H1 (cell line): ENCODE measurements around the gene GSAP. TPM values are rescaled to one million over a fixed set of nuclear protein-coding genes. Genes with fewer than 3 reads are reported as not detected.

Experiments used
- CTCF ChIA-PET: fragments of 300-600 bp; sonication (Branson Sonifier 250); formaldehyde crosslinking; loops from one replicate; lab custom pipeline; 2021; ENCODE audit not compliant: partially characterized antibody; lab: Charles Lee
- POLR2A ChIA-PET: fragments of 300-600 bp; sonication (Branson Sonifier 250); formaldehyde crosslinking; loops from one replicate; lab custom pipeline; 2021; ENCODE audit warnings: inconsistent platforms; ENCODE audit not compliant: partially characterized antibody; lab: Charles Lee
- DNase-seq, 2 experiments: peaks; one replicate each; pipeline versions ENCODE4 v3.0.0 to v3.0.0-alpha.2; 2010 to 2022; ENCODE audit warnings: low spot score in 2 of 2, low read depth in 1 of 2, mixed read lengths in 1 of 2
- FAIRE-seq: peaks from 2 replicates; lab custom pipeline; 2011; peaks lifted over from hg19 to GRCh38; lab: Jason Lieb, UNC
- H2AFZ ChIP-seq: 2 replicates; pipeline ENCODE4 v1.8.1; 2012; ENCODE audit warnings: low read length, inconsistent platforms
- H2AK5ac ChIP-seq: 2 replicates; pipeline ENCODE4 v1.6.1; 2013; ENCODE audit warnings: low read depth, low read length
- H2BK120ac ChIP-seq: replicated peaks from 2 replicates; pipeline ENCODE3; 2013; ENCODE audit warnings: low read depth, low read length, inconsistent platforms
- H2BK12ac ChIP-seq: 2 replicates; pipeline ENCODE4 v1.6.1; 2013; ENCODE audit warnings: low read depth, low read length
- H2BK15ac ChIP-seq: 2 replicates; pipeline ENCODE4 v1.6.1; 2013; ENCODE audit warnings: low read length
- H2BK20ac ChIP-seq: 2 replicates; pipeline ENCODE4 v1.6.1; 2013; ENCODE audit warnings: low read length
- H2BK5ac ChIP-seq: 2 replicates; pipeline ENCODE4 v1.6.1; 2013; ENCODE audit warnings: low read depth, low read length
- H3K14ac ChIP-seq: 2 replicates; pipeline ENCODE4 v1.6.1; 2013; ENCODE audit warnings: inconsistent platforms; ENCODE audit not compliant: insufficient read length
- H3K18ac ChIP-seq: 2 replicates; pipeline ENCODE4 v1.6.1; 2013; ENCODE audit warnings: low read length; ENCODE audit errors: extremely low read depth
- H3K23ac ChIP-seq: 2 replicates; pipeline ENCODE4 v1.6.1; 2013; ENCODE audit warnings: inconsistent platforms; ENCODE audit not compliant: insufficient read length
- H3K23me2 ChIP-seq: 2 replicates; pipeline ENCODE4 v1.6.1; 2013; ENCODE audit warnings: low read depth, low read length
- H3K27ac ChIP-seq: 2 replicates; pipeline ENCODE4 v1.6.1; 2011; ENCODE audit warnings: low read depth, low read length, inconsistent platforms
- H3K27me3 ChIP-seq, 4 experiments: replicated peaks in 1 of 4; 1 replicate in 1 of 4; 2 replicates in 3 of 4; pipeline versions ENCODE4 v1.6.1 to v1.8.1; 2011 to 2013; ENCODE audit warnings: low read length in 3 of 4, mild to moderate bottlenecking in 3 of 4, inconsistent platforms in 2 of 4, mixed read lengths in 2 of 4, moderate library complexity in 1 of 4; ENCODE audit not compliant: control insufficient read depth in 3 of 4, insufficient read depth in 3 of 4; ENCODE audit errors: extremely low read depth in 1 of 4
- H3K36me3 ChIP-seq, 4 experiments: 2 replicates each; pipeline versions ENCODE4 v1.6.1 to v1.8.1; 2011 to 2013; ENCODE audit warnings: mild to moderate bottlenecking in 4 of 4, low read length in 3 of 4, moderate library complexity in 2 of 4, control low read depth in 1 of 4, inconsistent platforms in 1 of 4; ENCODE audit not compliant: insufficient read depth in 4 of 4, control insufficient read depth in 2 of 4
- H3K4ac ChIP-seq: replicated peaks from 2 replicates; pipeline ENCODE3; 2013; ENCODE audit warnings: low read length, low read depth, mixed read lengths, inconsistent platforms; ENCODE audit not compliant: insufficient read length
- H3K4me1 ChIP-seq, 4 experiments: replicated peaks in 1 of 4; 1 replicate in 1 of 4; 2 replicates in 3 of 4; pipeline versions ENCODE4 v1.6.1 to v1.8.1; 2011 to 2013; ENCODE audit warnings: low read length in 3 of 4, inconsistent platforms in 2 of 4, mixed read lengths in 1 of 4; ENCODE audit not compliant: insufficient read depth in 4 of 4, control insufficient read depth in 3 of 4
- H3K4me2 ChIP-seq, 2 experiments: 2 replicates each; pipeline versions ENCODE4 v1.6.1 to v1.8.1; 2011 to 2013; ENCODE audit warnings: low read depth in 2 of 2, low read length in 2 of 2, control low read depth in 1 of 2, inconsistent platforms in 1 of 2, mild to moderate bottlenecking in 1 of 2; ENCODE audit not compliant: insufficient read depth in 1 of 2
- H3K4me3 ChIP-seq, 4 experiments: fragments of 200-600, 300-600 bp in 1 of 4; sonication (generic), shearing (Covaris generic), sonication (Bioruptor Twin) in 1 of 4; 2 replicates each; pipeline versions ENCODE4 v1.5.1 to v1.8.1; 2011 to 2016; ENCODE audit warnings: low read length in 4 of 4, low read depth in 3 of 4, control low read depth in 2 of 4, inconsistent platforms in 2 of 4, mild to moderate bottlenecking in 2 of 4, mixed read lengths in 1 of 4, moderate library complexity in 1 of 4; ENCODE audit not compliant: insufficient read depth in 2 of 4; ENCODE audit errors: extremely low read depth in 1 of 4
- H3K56ac ChIP-seq: replicated peaks from 2 replicates; pipeline ENCODE3; 2013; ENCODE audit warnings: low read depth, mild to moderate bottlenecking, mixed read lengths, low read length, inconsistent platforms; ENCODE audit not compliant: insufficient read length
- H3K79me1 ChIP-seq: 2 replicates; pipeline ENCODE4 v1.6.1; 2013; ENCODE audit warnings: low read depth, low read length, control low read depth
- H3K79me2 ChIP-seq, 2 experiments: 2 replicates each; pipeline versions ENCODE4 v1.6.1 to v1.8.1; 2012 to 2013; ENCODE audit warnings: low read length in 2 of 2, mild to moderate bottlenecking in 2 of 2, inconsistent platforms in 1 of 2; ENCODE audit not compliant: insufficient read depth in 2 of 2, control insufficient read depth in 1 of 2
- H3K9ac ChIP-seq, 4 experiments: replicated peaks in 1 of 4; 1 replicate in 1 of 4; 2 replicates in 3 of 4; pipeline versions ENCODE4 v1.6.1 to v1.8.1; 2011 to 2013; ENCODE audit warnings: low read depth in 3 of 4, low read length in 3 of 4, control low read depth in 2 of 4, mild to moderate bottlenecking in 2 of 4, moderate library complexity in 2 of 4, inconsistent platforms in 1 of 4; ENCODE audit errors: extremely low read depth in 1 of 4
- H3K9me3 ChIP-seq, 2 experiments: 2 replicates each; pipeline versions ENCODE4 v1.6.1 to v1.8.1; 2012 to 2013; ENCODE audit warnings: mild to moderate bottlenecking in 2 of 2, moderate library complexity in 2 of 2, control low read depth in 1 of 2, inconsistent platforms in 1 of 2, low read depth in 1 of 2, low read length in 1 of 2, mixed read lengths in 1 of 2; ENCODE audit not compliant: insufficient read depth in 2 of 2
- H4K20me1 ChIP-seq, 2 experiments: replicated peaks in 1 of 2; 2 replicates each; pipeline versions ENCODE3 to v1.8.1; 2011 to 2013; ENCODE audit warnings: inconsistent platforms in 2 of 2, low read length in 2 of 2, mild to moderate bottlenecking in 1 of 2; ENCODE audit not compliant: insufficient read depth in 2 of 2, control insufficient read depth in 1 of 2
- H4K5ac ChIP-seq: 2 replicates; pipeline ENCODE4 v1.6.1; 2013; ENCODE audit warnings: low read length, low read depth, mixed read lengths, inconsistent platforms; ENCODE audit not compliant: insufficient read length
- H4K8ac ChIP-seq: 2 replicates; pipeline ENCODE4 v1.8.0; 2013; ENCODE audit warnings: mild to moderate bottlenecking, moderate library complexity, low read length, inconsistent platforms; ENCODE audit not compliant: insufficient read depth; ENCODE audit errors: extremely low read depth
- H4K91ac ChIP-seq: replicated peaks from 2 replicates; pipeline ENCODE3; 2013; ENCODE audit warnings: low read length, mixed read lengths, inconsistent platforms; ENCODE audit not compliant: insufficient read length
- JUND ChIP-seq: IDR thresholded peaks from 2 replicates; pipeline ENCODE4 v1.6.1; 2011; ENCODE audit warnings: mild to moderate bottlenecking, improper control_type of control experiment, low read length
- SP4 ChIP-seq: IDR thresholded peaks from 2 replicates; pipeline ENCODE4 v1.6.1; 2012; ENCODE audit warnings: low read length, inconsistent platforms
- WGBS, 2 experiments: shearing (Covaris generic) in 1 of 2; methylation state at CpG; one replicate each; pipeline versions ENCODE4 v1.1.6 to v1.1.7; 2013 to 2015; ENCODE audit warnings: low lambda C conversion rate in 2 of 2, mixed read lengths in 2 of 2, inconsistent platforms in 1 of 2, low coverage in 1 of 2, missing lambda C conversion rate in 1 of 2; ENCODE audit not compliant: insufficient replicate concordance in 2 of 2, insufficient coverage in 1 of 2, insufficient read length in 1 of 2; ENCODE audit errors: extremely low coverage in 1 of 2, missing lambda C conversion rate in 1 of 2; 5-methylcytosine and 5-hydroxymethylcytosine counted together
- polyA plus RNA-seq, 7 experiments: library from polyadenylated mRNA; depleted of rRNA in 3 of 7; stranded (reverse) in 5 of 7; unstranded in 2 of 7; fragments of >200 nt in 5 of 7; fragments of 200-250 nt in 2 of 7; gene quantifications; 1 replicate in 5 of 7; 2 replicates in 1 of 7; 4 replicates in 1 of 7; pipeline versions ENCODE4 v1.2.1 to v1.2.3, GENCODE V29; 2011 to 2013; ENCODE audit warnings: missing spikeins in 2 of 7, mixed read lengths in 2 of 7
- total RNA-seq: library from RNA; stranded (reverse); fragmentation: NEBNext Ultra II Directional; extraction: Animal tissue kit (Norgen Biotek cat#: 25700); gene quantifications from 2 replicates; pipeline ENCODE4 v1.2.1, GENCODE V29; 2021

GSAP gene
- total and polyA plus RNA-seq, 2 of the 8 experiments (the other 6 are each of a cell fraction or from before 2014, with no cell fraction given): 0.93 to 2.1 TPM

DNA sequence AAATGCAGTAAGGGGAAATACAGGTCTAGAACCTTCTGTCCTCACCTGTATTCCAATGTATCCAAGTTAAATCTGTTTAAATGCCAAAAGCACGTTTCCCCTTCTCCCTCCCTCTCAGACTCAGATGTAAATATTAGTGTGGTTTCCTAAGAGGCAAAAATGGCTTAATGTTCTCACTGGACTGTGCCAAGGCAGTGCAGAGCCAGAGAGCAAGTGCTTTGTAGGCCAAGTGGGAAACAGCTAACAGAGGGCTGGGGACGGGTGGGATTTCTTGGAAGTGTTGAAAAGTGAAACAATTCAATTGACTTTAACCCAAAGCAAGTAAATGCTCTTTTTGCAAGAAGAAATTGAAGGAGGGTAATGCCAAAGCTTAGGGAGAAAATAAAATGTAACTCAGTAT lies 103.1 kb downstream of the GSAP start:
- 83% methylated on average over 2 of the region's 2 CpGs; no CpG with 5 or more reads in 1 of the 2 experiments for WGBS, 2 experiments
- Histone ChIP-seq H3K4me1 (peaks cover 0 to 7% (median 0%) of the 10 kb centered on the region in 4 experiments; a peak in 3 of 7 replicates), H3K9ac (no peak overlapping the region), H3K4me2 (no peak overlapping the region), H3K4ac (no peak overlapping the region), H3K27ac (no peak overlapping the region), H2BK12ac (no peak overlapping the region), H2BK20ac (no peak overlapping the region), H3K9me3 (no peaks in the 10 kb centered on the region), H4K20me1 (no peaks in the 10 kb centered on the region), H4K91ac (no peak overlapping the region), H2AK5ac (no peak overlapping the region), H2BK120ac (no peak overlapping the region), H3K23ac (no peak overlapping the region), H4K5ac (no peak overlapping the region), H3K79me2 (no peaks in the 10 kb centered on the region), H4K8ac (no peak overlapping the region), H3K36me3 (no peaks in the 10 kb centered on the region), H3K23me2 (no peaks in the 10 kb centered on the region), H3K18ac (no peak overlapping the region), H2AFZ (no peak overlapping the region), H3K14ac (no peak overlapping the region), H3K27me3 (no peaks in the 10 kb centered on the region; a peak in 1 of 7 replicates), H3K56ac (no peak overlapping the region), H2BK5ac (no peak overlapping the region), H3K79me1 (no peaks in the 10 kb centered on the region), H2BK15ac (no peak overlapping the region), H3K4me3 (no peak overlapping the region)
- POLR2A ChIA-PET: no interaction called here
- DNase-seq (no peak), FAIRE-seq (no peak)
- CTCF ChIA-PET: interaction anchor here (0.6 kb wide), 1 partner anchor 66 kb away, joined by 3 read pairs; no protein-coding TSS in a partner anchor
- TF ChIP-seq JUND (no peak), SP4 (no peak)
